Tongue (tissue), 2 donors: Measurements from ENCODE around the gene BCAS3. TPM values are rescaled to one million over a fixed set of nuclear protein-coding genes. Genes with fewer than 3 reads are reported as not detected.

ENCODE experiments used
- DNase-seq: peaks from one replicate; pipeline ENCODE4 v3.0.0-alpha.2; 2015
- total RNA-seq: library from RNA; depleted of rRNA; stranded (reverse); fragments of >200 nt; gene quantifications from one replicate; pipeline ENCODE4 v1.2.3, GENCODE V29; 2014

The BCAS3 gene
- total RNA-seq, 1 donor from 2014 or later: 40.2 TPM

GRCh38 chr17:61160789-61161445 is 483.3 kb downstream of the BCAS3 start:
- no peak for DNase-seq

GRCh38 chr17:61161615-61162134 is 484.0 kb downstream of the BCAS3 start:
- peak; percentile 18 for DNase-seq

DNA sequence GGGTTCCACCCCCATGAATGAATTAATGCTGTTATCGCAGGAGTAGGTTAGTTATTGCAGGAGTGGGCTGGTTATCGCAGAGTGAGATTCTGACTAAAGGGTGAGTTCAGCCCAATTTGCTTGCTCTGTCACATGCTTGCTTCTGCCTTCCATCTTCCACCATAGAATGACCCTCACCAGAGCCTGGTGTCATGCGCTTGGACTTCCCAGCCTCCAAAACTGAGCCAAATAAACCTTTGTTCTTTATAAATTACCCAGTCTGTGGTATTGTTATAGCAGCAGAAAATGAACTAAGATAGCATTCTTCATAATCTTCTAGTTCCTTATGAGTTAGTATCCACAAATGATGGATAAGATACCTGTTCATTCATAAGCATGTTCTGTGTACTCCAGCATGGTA is 486.9 kb downstream of the BCAS3 start:
- no peak for DNase-seq

GRCh38 chr17:61167075-61167474 is 489.4 kb downstream of the BCAS3 start:
- DNase-seq: no peak

DNA sequence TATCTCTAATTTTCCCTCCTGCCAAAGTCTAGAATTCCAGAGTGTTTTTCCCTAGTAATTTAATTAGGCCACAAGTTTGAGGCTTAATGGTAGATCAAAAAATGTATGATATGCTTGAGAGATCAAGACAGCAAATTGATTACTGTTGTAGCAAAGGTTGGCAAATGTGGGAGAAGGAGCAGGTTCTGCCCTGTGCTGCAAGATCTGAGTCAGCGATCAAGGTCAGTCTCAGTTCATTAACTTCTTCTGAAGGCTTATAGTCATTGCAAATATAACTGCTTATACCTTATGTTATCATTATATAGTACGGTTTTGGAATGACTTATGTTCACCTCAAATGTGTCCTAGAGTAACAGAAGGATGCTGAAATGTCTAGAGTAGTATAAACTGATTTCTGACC is 490.9 kb downstream of the BCAS3 start:
- DNase-seq: no peak

DNA sequence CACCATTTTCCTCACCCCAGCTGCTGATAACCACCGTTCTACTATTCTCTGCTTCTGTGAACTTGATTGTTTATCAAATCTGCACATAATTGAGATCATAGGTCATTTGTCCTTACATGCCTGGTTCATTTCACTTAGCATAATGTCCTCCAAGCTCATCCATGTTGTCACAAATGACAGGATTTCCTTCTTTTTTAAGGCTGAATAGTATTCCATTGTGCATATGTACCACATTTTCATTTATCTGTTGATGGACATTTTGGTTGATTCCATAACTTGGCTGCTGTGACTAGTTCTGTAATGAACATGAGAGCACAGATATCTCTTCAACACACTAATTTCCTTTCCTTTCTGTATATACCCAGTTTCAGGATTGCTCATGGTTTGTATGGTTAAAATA is 496.7 kb downstream of the BCAS3 start:
- DNase-seq: no peak

GRCh38 chr17:61175298-61176142 is 497.9 kb downstream of the BCAS3 start:
- DNase-seq: no peak

GRCh38 chr17:61177351-61177750 is 499.7 kb downstream of the BCAS3 start:
- DNase-seq: no peak

DNA sequence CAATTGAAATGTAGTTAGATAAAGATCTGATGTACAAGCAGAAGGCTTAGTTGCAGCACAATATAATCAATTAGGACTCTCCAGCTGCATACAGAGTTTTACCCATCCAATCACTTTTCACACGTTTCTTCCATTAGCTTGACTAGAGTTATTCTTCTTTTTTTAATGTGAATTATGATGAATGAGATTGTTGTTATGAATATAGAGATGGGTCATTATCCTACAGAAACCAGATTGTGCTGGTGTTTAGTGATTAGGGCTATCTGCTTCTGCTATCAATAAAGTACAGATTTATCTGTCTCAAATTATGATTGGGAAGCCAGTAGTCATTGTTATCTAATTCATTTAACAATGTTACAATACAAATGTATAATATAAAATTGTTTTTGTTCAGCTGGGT is 500.6 kb downstream of the BCAS3 start:
- DNase-seq: no peak

DNA sequence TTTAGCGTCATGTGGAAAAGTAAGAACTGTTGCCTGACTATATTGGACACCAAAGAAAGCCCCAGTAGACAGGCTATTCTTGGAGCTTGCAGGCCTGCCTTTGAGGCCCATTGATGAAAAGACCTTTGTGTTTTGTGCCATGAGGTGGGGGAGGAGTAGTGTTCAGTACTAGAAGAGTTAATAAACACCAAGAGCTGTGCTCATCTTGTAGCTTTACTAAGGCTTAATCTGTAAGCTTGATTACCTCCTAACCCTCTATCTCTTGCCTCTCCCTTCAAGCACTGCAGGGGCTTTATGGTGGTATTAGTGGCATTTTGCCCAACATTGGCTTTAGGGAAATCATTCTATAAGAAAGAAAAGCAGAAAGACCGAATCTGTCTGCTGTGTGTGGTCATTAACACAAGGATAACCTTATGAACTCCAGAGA is 501.7 kb downstream of the BCAS3 start:
- DNase-seq: no peak

DNA sequence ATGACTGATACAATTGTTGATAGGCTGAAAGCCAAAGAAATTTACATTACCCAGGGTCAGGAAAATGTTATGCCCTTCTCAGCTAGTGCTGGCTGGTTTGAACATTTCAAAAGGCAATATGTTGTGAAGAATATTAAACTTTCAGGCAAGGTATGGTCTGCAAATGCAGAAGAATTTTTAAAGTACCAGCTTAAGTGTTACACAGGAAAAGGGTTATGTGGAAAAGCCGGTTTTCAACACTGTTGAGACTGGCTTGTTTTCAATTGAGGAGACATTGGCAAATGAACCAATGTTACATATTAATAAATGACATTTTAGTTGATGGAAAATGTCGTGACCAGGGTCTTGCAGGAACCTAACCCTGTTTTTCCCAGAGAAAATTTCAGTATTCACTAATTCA is 506.1 kb downstream of the BCAS3 start:
- DNase-seq: no peak

GRCh38 chr17:61185385-61185784 is 507.7 kb downstream of the BCAS3 start:
- no peak for DNase-seq

DNA sequence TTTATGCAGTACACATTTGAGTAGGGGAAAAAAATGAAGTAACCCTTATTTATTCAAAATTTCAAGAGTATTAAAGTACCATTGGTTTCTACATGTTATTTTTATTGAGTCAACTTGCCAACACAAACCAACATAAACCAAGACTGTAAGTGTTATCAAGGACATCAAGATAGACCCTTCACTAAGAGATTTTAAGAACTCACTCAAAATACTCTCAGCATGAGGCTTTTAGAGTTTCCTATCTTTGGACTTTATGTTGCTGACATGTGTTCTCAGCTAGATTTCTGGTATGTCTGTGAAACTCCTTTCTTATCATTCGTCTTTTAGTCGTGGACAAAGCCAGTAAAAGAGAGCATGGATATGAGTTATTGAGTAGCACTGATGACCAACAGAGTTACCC is 509.4 kb downstream of the BCAS3 start:
- DNase-seq: no peak

- DNase-seq: no peak
Observed at GRCh38 chr17:61188081-61188480, 510.4 kb downstream of the BCAS3 start.

GRCh38 chr17:61189968-61190367 is 512.3 kb downstream of the BCAS3 start:
- DNase-seq: no peak

DNA sequence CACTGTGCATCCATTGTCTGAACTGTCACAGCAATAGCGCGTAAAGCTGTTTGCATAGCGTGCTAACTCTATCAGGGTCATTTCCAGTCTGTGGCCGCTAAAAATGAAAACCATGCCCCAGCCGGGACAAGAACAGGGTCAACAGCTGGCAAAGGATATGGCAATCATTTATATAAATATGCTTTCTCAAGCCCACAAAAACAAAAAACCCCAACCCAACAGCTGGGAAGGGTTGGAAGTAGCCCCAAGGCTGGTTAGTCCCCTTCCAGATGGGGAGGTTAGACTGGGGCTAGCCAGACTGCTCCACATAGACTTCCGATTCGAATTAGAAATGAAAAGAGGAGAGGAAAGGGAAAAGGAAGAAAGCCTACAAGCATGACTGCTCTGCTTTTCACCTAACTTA is 518.7 kb downstream of the BCAS3 start:
- peak; percentile 58 for DNase-seq

- DNase-seq: no peak
Observed at GRCh38 chr17:61196799-61197198, 519.1 kb downstream of the BCAS3 start.

DNA sequence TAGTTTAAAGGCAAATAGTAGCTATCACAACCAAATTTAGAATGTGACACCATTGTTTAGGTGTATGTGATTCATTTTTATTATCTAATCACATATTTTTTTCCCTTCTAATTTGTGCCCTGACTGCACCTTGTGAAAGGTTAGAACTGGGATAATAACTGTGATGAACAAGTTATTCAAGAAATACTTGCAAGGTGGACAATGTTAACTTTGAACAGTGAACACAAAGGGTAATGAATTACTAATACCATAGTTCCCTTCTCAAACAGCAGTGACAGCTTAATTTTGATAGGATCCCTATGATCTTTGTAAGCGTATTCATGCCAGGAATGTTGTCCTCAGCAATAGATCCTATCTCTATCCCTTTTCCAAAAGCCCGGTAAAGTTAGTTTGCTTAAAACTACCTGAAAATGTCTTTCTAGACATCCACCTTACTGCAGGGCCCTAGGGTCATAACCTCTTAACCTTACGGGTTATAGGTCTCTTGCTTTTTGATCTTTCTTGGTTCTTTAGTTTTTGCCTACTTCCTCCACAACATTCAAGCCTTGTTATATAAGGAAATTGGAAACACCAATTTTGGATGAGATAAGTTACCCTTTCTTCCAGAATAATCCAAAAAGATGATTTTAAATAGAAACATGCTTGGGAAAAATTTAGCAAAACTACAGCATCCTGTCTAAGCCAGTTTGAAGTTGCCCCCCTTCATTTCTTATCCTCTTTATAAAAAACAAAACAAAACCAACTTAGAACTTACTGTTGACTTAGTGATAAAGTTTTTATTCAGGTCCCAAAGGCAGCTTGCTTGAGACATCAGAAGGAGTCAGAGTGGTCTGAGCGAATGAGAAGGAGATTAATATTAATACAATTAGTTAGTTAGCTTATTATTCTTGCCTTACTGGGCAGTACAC is 522.0 kb downstream of the BCAS3 start:
- no peak for DNase-seq

GRCh38 chr17:61200339-61200715 is 522.7 kb downstream of the BCAS3 start:
- no peak for DNase-seq

DNA sequence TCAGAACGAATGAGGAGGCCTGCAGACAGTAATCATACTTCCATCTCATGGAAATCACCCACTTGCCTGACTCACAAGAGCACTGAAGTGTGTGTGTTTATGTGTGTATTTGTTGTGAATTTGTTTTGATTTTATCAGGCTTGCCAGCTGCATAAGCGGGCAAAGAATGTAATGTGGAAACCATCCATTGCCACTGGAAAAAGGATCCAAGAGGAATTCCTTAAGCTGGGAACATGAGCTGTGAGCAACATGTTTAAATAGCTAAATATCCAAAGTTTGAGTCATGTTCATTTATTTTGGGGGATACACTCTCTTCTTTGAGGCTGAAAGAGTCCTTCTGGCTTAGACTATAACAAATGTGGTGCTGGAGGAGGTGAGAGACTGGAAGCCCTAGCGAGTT is 523.6 kb downstream of the BCAS3 start:
- peak; percentile 33 for DNase-seq

GRCh38 chr17:61202564-61202963 is 524.9 kb downstream of the BCAS3 start:
- DNase-seq: no peak

DNA sequence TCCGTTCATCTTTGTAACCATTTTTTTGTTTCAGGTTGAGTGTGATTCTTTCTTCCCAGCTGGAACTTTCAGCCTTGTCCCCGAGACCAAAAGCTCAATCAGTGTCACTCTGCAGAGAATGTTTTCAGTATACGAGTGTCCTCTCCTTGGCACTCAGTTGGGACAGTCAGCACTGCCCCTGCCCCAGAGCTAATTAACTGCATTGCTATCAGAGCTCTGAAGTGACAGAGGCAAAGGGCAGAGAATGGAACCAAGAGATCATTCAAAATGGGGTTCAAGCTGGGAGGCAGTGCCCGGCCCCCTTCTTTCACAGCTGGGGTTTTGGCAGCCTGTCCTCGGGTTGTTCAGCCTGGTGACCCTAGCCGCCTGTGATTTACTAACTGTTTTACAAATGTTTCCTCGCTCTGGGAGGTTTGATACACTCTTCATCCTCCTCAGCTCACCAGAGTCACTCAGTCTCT is 526.0 kb downstream of the BCAS3 start:
- no peak for DNase-seq
